GM10248 (cell line): ENCODE results near the gene MPP1.
"Not testable (repeated sequence)": the region's sequence is repeated elsewhere in the genome, so short reads cannot be mapped to it uniquely, and the experiment has no call there.

Experiments
- CTCF ChIA-PET: fragments of 300-600 bp; sonication (Branson Sonifier 250); formaldehyde crosslinking; extraction: SDS; loops from one replicate; lab custom pipeline; 2021; ENCODE audit warnings: antibody characterized with exemption; lab: Yijun Ruan, JAX
- POLR2A ChIA-PET: fragments of 350-650 bp; sonication (Branson Sonifier 250); formaldehyde crosslinking; extraction: SDS; loops from one replicate; lab custom pipeline; 2020; ENCODE audit warnings: antibody characterized with exemption; lab: Yijun Ruan, JAX
- DNase-seq: peaks from one replicate; pipeline ENCODE4 v3.0.0; 2012; ENCODE audit errors: extremely low spot score
- TF ChIP-seq, protein P1 (sequence below): IDR thresholded peaks from 2 replicates; pipeline ENCODE4 v1.5.1; 2012; ENCODE audit warnings: mild to moderate bottlenecking, low read depth; ENCODE audit errors: extremely low read depth, missing control alignments, control extremely low read depth

Gene MPP1

DNA sequence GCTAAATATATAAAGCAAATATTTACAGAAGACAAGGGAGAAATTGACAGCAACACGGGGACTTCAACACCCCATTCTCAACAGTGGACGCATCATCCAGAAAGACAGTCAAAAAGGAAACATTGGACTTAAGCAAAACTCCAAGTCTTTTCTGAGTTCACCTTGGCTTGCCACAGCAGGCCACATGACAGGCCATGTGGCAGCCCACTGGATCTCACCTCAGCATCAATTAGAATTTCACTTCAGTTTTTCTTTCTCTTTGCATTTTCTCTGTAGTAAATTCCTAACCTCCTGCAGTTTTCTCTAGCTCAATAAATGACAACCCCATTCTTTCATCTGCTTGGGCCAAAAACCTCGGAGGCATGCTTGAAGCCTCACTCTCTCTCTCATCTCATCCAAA, 16.7 kb upstream of the MPP1 start:
- CTCF ChIA-PET = interaction anchor here (0.7 to 1.6 kb wide), 2 partner anchors 23 to 71 kb away, joined by 3 read pairs; partner anchors contain the start of gene GAB3
- POLR2A ChIA-PET = no interaction called here
- DNase-seq = no peak
- TF ChIP-seq, protein P1, sequence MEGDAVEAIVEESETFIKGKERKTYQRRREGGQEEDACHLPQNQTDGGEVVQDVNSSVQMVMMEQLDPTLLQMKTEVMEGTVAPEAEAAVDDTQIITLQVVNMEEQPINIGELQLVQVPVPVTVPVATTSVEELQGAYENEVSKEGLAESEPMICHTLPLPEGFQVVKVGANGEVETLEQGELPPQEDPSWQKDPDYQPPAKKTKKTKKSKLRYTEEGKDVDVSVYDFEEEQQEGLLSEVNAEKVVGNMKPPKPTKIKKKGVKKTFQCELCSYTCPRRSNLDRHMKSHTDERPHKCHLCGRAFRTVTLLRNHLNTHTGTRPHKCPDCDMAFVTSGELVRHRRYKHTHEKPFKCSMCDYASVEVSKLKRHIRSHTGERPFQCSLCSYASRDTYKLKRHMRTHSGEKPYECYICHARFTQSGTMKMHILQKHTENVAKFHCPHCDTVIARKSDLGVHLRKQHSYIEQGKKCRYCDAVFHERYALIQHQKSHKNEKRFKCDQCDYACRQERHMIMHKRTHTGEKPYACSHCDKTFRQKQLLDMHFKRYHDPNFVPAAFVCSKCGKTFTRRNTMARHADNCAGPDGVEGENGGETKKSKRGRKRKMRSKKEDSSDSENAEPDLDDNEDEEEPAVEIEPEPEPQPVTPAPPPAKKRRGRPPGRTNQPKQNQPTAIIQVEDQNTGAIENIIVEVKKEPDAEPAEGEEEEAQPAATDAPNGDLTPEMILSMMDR = no peak

DNA sequence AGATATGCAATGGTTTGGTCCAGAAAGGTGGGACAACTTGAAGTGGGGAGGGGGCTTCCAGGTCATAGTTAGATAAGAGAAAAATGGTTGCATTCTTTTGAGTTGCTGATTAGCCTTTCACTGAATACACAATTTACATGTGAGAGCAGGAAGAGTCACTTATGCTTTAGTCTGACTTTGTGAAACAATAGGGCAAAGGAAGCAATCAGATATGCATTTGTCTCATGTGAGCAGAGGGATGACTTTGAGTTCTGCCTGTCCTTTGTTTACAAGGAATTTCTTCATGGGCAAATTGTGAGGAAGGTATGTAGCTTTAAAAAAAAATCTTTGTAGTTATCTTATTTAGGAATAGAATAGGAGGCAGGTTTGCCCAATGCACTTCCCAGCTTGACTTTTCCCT, 16.2 kb upstream of the MPP1 start:
- TF ChIP-seq, protein P1 = no peak
- ChIA-PET CTCF (interaction anchor here (0.7 to 1.6 kb wide), 2 partner anchors 23 to 70 kb away, joined by 3 read pairs; partner anchors contain the start of gene GAB3), POLR2A (no interaction called here)
- no peak for DNase-seq

DNA sequence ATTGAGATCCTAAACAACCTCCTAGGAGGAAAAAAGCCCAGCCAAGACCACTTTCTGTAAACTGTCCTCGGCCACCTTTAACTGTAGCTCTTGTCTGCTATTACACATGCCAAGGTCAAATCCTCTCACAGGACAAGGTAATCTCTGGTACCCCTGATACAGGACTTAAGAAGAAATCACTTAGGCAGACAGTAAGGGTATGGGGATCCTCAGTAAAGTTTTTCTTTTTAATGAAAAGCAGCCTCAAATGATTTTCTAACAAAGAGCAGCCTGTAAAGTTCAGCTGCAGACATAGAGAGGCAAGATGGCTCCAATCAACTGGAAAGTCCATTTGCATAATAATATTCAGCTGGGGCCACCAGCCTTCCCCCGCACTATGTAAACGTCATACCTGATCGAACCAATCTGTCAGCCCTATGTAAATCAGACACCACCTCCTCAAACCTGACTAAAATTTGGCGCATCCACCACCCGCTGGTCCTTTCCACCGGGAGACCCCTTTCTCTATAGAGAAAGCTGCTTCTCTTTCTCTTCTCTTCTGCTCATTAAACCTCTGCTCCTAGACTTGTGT, 14.6 kb upstream of the MPP1 start:
- no peak for DNase-seq
- CTCF ChIA-PET = interaction anchor here (1.3 kb wide), 1 partner anchor 12 kb away, joined by 3 read pairs; no protein-coding TSS in a partner anchor
- POLR2A ChIA-PET = no interaction called here
- TF ChIP-seq, protein P1 = no peak

DNA sequence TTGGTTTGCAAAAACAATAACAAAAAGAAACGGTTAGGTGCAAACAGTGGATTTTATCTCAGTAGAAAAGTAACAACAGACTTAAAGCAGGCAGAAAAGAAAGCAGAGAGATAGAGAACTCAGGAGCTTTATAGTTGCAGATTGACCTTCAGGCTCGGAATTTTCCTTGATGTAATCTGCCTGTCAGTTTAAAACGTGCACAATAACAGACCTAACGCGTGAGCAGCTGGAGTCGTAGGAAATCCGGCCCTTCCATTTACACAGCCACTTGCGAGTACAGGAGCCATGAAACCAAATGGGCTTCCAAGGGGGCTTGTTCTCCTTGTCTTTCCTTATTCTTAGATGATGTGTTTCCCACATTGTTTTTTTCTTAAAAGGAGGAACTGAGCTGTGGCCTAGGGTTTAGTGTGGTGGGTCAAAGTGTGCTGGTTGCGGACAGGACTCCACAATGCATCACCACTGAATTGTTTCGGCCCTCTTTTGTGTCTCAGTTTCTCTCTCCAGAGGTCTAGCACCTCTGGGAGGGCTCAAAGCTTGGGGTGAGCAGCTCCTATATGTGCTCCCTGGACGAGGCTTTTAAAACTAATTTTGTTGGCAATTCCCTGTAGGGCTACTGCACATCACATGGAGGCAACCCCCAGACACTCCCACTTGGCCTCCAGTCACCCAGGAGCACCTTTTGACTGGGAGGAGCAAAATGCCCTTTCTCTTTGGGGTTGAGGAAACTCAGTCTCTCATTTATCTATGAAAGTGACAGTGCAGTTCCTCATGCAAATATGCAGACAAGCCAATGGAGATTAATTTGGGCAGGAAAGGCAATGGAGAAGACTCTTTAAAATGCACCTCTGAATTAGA, 13.9 kb upstream of the MPP1 start:
- DNase-seq = no peak
- TF ChIP-seq, protein P1 = no peak
- CTCF ChIA-PET = interaction anchor here (1.3 kb wide), 1 partner anchor 11 kb away, joined by 3 read pairs; no protein-coding TSS in a partner anchor
- POLR2A ChIA-PET = no interaction called here

DNA sequence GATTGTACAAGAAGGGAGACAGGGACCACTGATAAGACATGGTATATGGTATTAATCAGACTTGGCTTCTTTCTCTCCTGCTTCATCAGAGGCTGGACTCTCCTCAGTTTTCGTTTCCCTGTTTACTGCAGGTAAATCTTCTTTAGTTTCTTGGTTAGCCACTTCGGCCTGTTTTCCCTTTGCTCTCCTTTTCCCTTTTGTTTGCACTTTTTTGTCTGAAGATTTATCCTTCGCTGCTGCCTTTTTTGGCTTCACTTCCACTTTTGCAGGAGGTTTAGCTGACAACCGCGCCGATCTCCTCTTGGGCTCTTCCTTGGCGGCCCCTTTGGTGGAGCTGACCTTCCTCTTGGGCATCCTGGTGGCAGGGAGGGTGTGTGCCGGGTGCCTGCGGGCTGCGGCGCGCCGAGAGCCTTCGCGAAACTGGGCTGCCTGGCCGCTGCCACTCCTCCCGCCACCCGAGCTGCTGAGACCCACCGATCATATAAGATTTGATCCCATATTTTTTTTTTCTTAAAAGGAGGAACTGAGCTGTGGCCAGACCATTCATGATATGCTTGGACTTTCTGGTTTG, 11.8 kb upstream of the MPP1 start:
- POLR2A ChIA-PET = not testable (repeated sequence)

DNA sequence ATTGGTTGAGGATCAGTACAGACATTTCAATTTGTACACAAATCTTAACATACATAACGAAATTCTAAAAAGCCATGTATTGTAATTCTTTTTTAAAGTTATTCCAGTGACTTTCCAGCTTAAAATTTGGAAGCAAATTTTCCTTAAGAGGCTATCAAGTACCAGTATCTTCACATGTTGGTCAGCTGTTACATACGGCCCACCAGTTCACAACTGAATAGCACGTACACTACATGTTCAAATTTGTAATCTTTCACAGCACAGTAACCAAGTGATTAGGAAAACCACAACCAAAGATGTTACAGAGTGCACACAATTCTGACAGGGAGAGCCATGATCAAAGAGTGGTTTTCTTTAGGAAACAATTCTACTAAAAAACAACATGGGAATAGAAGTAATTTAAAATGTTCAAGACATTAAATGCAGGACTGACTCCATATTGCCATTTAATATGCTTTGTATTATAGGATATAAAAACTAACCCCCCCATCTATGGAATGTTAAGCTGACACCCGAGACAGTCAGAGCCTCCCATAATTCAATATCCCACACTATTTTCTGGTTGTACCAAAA, 11.1 kb upstream of the MPP1 start:
- CTCF ChIA-PET, DNase-seq, POLR2A ChIA-PET: not testable (repeated sequence)

More for the DNA sequence above, 11.8 kb upstream of the MPP1 start:
- DNase-seq, CTCF ChIA-PET: not testable (repeated sequence)

DNA sequence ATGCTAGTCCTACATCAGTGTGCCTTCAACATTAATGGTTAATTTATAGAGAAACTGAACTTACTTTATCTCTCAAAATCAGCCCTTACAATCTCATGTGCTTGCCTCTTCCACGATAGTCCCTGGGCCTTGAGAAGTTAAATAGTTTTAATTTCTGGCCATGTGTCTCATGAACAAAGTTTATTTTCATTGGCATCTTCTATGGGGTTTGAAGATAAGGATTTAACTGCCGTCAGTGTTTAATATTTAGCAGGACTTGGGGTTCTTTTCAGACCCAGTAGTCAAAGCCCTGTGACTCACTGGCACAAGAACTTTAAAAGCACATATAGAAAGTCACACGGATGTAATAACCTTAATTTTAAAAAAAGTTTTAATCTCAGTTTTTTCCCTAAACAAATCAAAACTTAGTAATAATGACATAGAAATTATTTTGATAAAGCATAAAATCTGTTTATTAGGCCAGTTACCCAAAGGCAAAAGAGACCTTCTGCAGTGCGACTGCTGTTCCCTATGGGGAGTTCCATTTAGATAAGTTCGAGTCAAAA, 10.1 kb upstream of the MPP1 start:
- no peak for DNase-seq
- ChIA-PET POLR2A (no interaction called here), CTCF (no interaction called here)
- TF ChIP-seq, protein P1 = no peak
